ENCODE results near the gene RGS9.

RGS9 gene

GRCh38 chr17:65122836-65123756, 14.1 kb upstream of the RGS9 start:
- no peak for TF ChIP-seq Cebpa-rat (IDR thresholded peaks at IDR 0.05)
- Histone ChIP-seq H3K4me1 (peaks cover 15 to 27% (median 23%) of the 10 kb centered on the region in 10 experiments), H3K27me3 (no peaks in the 10 kb centered on the region)

GRCh38 chr17:65123757-65124675, 13.2 kb upstream of the RGS9 start:
- TF ChIP-seq Cebpa-rat (IDR thresholded peaks at IDR 0.05): no peak
- H3K9ac ChIP-seq: peak overlapping the region; percentile 67 to 89 (median 81); a peak in 20 of 22 replicates
- H3K4me3 ChIP-seq: peak overlapping the region; percentile 51 to 72 (median 60); a peak in 18 of 20 replicates
- H3K9me3 ChIP-seq (replicated peaks in 1 of 11): no peaks in the 10 kb centered on the region; a peak in 1 of 22 replicates
- H3K36me3 ChIP-seq: no peaks in the 10 kb centered on the region
- peak overlapping the region; percentile 73 to 94 (median 81); a peak in 19 of 22 replicates for H3K27ac ChIP-seq
- no peaks in the 10 kb centered on the region for H4K20me1 ChIP-seq
- peak overlapping the region; percentile 37 to 88 (median 77) for H3K4me2 ChIP-seq
- no peaks in the 10 kb centered on the region for H3K27me3 ChIP-seq
- H3K4me1 ChIP-seq: peaks cover 15 to 29% (median 24%) of the 10 kb centered on the region in 10 experiments

More at GRCh38 chr17:65122836-65123756, 14.1 kb upstream of the RGS9 start:
- H3K9ac ChIP-seq: peak overlapping the region; percentile 67 to 89 (median 81)
- no peaks in the 10 kb centered on the region; a peak in 1 of 22 replicates for H3K9me3 ChIP-seq (replicated peaks in 1 of 11)
- H3K36me3 ChIP-seq: no peaks in the 10 kb centered on the region
- H3K27ac ChIP-seq: peak overlapping the region; percentile 73 to 94 (median 81)
- H3K4me2 ChIP-seq: peak overlapping the region; percentile 76 to 88 (median 79)
- H3K4me3 ChIP-seq: peak overlapping the region; percentile 51 to 72 (median 60)
- H4K20me1 ChIP-seq: no peaks in the 10 kb centered on the region

- no peaks in the 10 kb centered on the region for H3K9me3 ChIP-seq (replicated peaks in 1 of 11)
- TF ChIP-seq Cebpa-rat (IDR thresholded peaks at IDR 0.05): no peak
- no peak overlapping the region for H3K4me3 ChIP-seq
- peak overlapping the region; percentile 46 to 73 (median 67) for H3K4me2 ChIP-seq
- H3K36me3 ChIP-seq: no peaks in the 10 kb centered on the region
- peaks cover 10 to 25% (median 17%) of the 10 kb centered on the region in 10 experiments for H3K4me1 ChIP-seq
- no peak overlapping the region for H3K27ac ChIP-seq
- no peaks in the 10 kb centered on the region for H3K27me3 ChIP-seq
- H4K20me1 ChIP-seq: no peaks in the 10 kb centered on the region
- 0 out of 22 replicates have a peak overlapping the region, but pooled peaks of 1 of the 11 experiments have one; percentile 36 for H3K9ac ChIP-seq
These were observed 6.3 kb upstream of the RGS9 start for GRCh38 chr17:65130832-65131231.

GRCh38 chr17:65131240-65131639, 5.9 kb upstream of the RGS9 start:
- no peak for TF ChIP-seq Cebpa-rat (IDR thresholded peaks at IDR 0.05)
- Histone ChIP-seq H3K9ac (no peak overlapping the region), H3K36me3 (no peaks in the 10 kb centered on the region), H3K27ac (no peak overlapping the region), H3K4me2 (peak overlapping the region; percentile 46 to 73 (median 67)), H3K27me3 (no peaks in the 10 kb centered on the region), H3K9me3 (replicated peaks in 1 of 11) (no peaks in the 10 kb centered on the region), H3K4me3 (no peak overlapping the region), H3K4me1 (peaks cover 10 to 25% (median 17%) of the 10 kb centered on the region in 10 experiments), H4K20me1 (no peaks in the 10 kb centered on the region)

GRCh38 chr17:65131946-65132345, 5.2 kb upstream of the RGS9 start:
- peak in 3 of 11 experiments; percentile 35 to 72 (median 43); a peak in 4 of 22 replicates for TF ChIP-seq Cebpa-rat (IDR thresholded peaks at IDR 0.05)

GRCh38 chr17:65134035-65134434, 3.1 kb upstream of the RGS9 start:
- H3K4me2 ChIP-seq: no peak overlapping the region
- H3K4me1 ChIP-seq: peaks cover 16 to 38% (median 28%) of the 10 kb centered on the region in 10 experiments
- TF ChIP-seq Cebpa-rat (IDR thresholded peaks at IDR 0.05): no peak
- no peaks in the 10 kb centered on the region for H3K36me3 ChIP-seq
- H3K27ac ChIP-seq: no peak overlapping the region
- H3K9ac ChIP-seq: no peak overlapping the region
- peaks cover 13 to 20% (median 15%) of the 10 kb centered on the region in 11 experiments; a peak in 20 of 22 replicates for H3K27me3 ChIP-seq
- no peak overlapping the region for H3K4me3 ChIP-seq
- no peaks in the 10 kb centered on the region for H3K9me3 ChIP-seq (replicated peaks in 1 of 11)
- no peaks in the 10 kb centered on the region for H4K20me1 ChIP-seq

More at GRCh38 chr17:65131946-65132345, 5.2 kb upstream of the RGS9 start:
- Histone ChIP-seq H3K4me3 (no peak overlapping the region), H3K36me3 (no peaks in the 10 kb centered on the region), H3K9ac (no peak overlapping the region), H3K9me3 (replicated peaks in 1 of 11) (no peaks in the 10 kb centered on the region), H3K4me1 (peaks cover 10 to 25% (median 17%) of the 10 kb centered on the region in 10 experiments), H3K27me3 (peaks cover 0 to under 1% (median 0%) of the 10 kb centered on the region in 11 experiments; a peak in 1 of 22 replicates), H4K20me1 (no peaks in the 10 kb centered on the region), H3K27ac (no peak overlapping the region), H3K4me2 (peak overlapping the region in 1 of 11 experiments; percentile 73; a peak in 1 of 22 replicates)

- no peak overlapping the region; a peak in 1 of 22 replicates for H3K9ac ChIP-seq
- H3K9me3 ChIP-seq (replicated peaks in 1 of 11): no peaks in the 10 kb centered on the region
- peaks cover 16 to 27% (median 21%) of the 10 kb centered on the region in 11 experiments; a peak in 21 of 22 replicates for H3K27me3 ChIP-seq
- H3K4me3 ChIP-seq: no peak overlapping the region
- no peaks in the 10 kb centered on the region for H3K36me3 ChIP-seq
- H3K4me1 ChIP-seq: peaks cover 6 to 29% (median 22%) of the 10 kb centered on the region in 10 experiments; a peak in 19 of 20 replicates
- peak overlapping the region in 9 of 11 experiments; percentile 9 to 75 (median 58); a peak in 16 of 22 replicates for H3K4me2 ChIP-seq
- no peak for TF ChIP-seq Cebpa-rat (IDR thresholded peaks at IDR 0.05)
- no peak overlapping the region for H3K27ac ChIP-seq
- no peaks in the 10 kb centered on the region for H4K20me1 ChIP-seq
These were observed 2.1 kb downstream of the RGS9 start for GRCh38 chr17:65139101-65139764.

GRCh38 chr17:65142247-65142646, 5.1 kb downstream of the RGS9 start:
- Histone ChIP-seq H3K36me3 (no peaks in the 10 kb centered on the region), H3K9me3 (replicated peaks in 1 of 11) (no peaks in the 10 kb centered on the region), H4K20me1 (no peaks in the 10 kb centered on the region), H3K4me1 (peaks cover 6 to 38% (median 32%) of the 10 kb centered on the region in 10 experiments; a peak in 19 of 20 replicates), H3K4me2 (no peak overlapping the region), H3K27me3 (peaks cover 16 to 26% (median 19%) of the 10 kb centered on the region in 11 experiments; a peak in 21 of 22 replicates), H3K27ac (no peak overlapping the region), H3K4me3 (no peak overlapping the region), H3K9ac (no peak overlapping the region)
- TF ChIP-seq Cebpa-rat (IDR thresholded peaks at IDR 0.05): no peak
